HG03439 (cell line): ENCODE data around the gene CNTN3.

ENCODE experiments used
- ATAC-seq: cut with Tn5 transposase; IDR thresholded peaks from one replicate; pipeline ENCODE4 v1.9.1; 2021; ENCODE audit warnings: mild to moderate bottlenecking, moderate library complexity; ENCODE audit not compliant: unreplicated experiment

The CNTN3 gene

DNA sequence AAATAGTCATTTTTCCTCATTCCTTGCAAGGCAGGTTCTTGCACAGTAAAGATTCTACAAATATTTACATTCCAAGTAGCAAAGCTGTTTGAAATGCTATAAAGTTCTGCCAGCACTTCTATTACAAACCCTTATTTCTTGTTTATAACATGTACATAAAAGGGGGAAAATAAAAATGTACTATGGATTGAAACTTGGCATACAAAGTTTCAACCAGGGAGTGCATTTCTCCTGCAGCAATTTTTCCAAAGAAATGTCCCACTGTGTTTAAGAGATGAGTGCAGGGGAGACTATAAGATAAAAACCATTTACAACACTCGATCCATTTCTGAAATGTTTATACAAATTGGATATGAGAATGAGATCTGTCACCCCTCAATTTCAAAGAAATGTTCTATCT lies 3.3 kb downstream of the CNTN3 start:
- no peak for ATAC-seq

GRCh38 chr3:74607803-74608202 lies 6.7 kb downstream of the CNTN3 start:
- ATAC-seq, result no peak

- no peak for ATAC-seq
These were observed 7.5 kb downstream of the CNTN3 start for GRCh38 chr3:74606996-74607395.

GRCh38 chr3:74605437-74605836 lies 9.0 kb downstream of the CNTN3 start:
- no peak for ATAC-seq

DNA sequence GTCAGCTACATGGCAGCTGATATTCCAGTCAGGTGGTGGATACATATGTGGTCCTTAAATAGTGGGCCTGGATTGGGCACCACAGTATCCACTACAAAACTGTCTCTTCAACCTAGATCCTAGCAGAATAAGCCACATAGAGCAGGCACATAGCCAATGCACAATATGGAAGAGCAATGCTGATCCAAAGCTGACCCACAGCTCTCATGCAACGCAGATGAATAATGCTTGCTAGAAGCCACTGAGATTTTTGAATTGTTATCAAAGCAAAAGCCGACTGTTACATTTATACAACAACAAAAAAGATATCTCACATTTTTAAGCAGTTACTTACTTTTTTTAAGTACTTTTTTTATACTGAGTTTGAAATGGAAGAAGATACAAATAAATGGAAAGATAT lies 11.2 kb downstream of the CNTN3 start:
- no peak for ATAC-seq

GRCh38 chr3:74602471-74602870 lies 12.0 kb downstream of the CNTN3 start:
- no peak for ATAC-seq

- ATAC-seq, result no peak
These were observed 12.7 kb downstream of the CNTN3 start for GRCh38 chr3:74601793-74602192.

GRCh38 chr3:74599564-74599963 lies 14.9 kb downstream of the CNTN3 start:
- ATAC-seq, result no peak

DNA sequence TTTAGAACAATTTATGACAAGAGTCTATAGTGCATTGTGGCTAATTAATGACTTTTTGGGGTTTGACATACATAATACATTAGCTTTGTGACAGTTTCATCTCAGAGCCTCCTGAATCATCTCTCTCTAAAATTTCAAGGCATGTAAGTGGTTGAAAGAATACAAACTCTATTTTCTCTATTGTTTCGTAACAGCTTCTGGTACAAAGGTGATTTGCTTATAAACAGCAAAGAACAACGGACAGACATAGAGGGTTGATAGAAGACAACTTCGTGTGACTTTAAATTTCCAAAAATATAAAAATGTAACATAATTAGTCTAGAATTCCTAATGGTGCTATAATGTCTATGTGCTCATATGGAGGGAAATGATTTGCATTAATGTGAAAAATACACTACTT lies 21.3 kb downstream of the CNTN3 start:
- no peak for ATAC-seq

- no peak for ATAC-seq
These were observed 22.1 kb downstream of the CNTN3 start for GRCh38 chr3:74592359-74592758.

DNA sequence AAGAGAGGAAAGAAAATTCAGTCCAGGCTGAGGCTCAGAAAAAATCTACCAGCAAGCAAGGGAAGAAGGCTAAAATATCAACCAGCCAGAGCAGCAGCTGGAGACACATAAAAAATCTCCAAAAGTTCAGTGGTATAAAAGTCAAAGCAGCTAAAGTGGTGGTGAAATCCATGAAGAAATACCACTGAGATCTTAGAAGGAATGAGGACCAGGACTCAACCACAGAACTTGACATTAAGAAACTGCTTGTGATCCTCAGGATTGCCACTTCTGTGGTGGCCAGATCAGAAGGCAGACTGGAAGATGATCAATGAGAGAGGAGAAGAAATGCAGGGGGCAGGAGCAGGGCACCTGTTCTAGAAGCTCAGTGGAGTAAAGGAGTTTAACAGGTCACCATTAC lies 22.5 kb downstream of the CNTN3 start:
- ATAC-seq, result no peak

DNA sequence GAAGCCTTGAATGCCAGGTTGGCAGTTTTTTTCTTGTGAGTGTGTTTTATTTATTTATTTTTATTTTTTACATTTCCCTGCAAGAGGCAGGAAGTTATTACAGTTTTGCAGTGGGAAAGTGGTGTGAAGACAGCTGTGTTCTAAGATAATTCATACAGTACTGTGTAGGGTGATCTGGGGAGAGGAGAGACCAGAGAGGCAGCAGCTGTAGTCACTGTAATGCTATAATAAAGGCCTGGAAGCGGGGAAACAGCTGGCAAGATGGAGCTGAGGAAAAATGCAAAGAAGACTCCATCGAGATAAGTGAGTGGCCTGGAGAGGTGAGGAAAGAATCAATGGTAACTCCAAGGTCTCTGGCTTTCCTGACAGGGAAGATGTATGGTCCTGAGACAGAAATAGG lies 23.1 kb downstream of the CNTN3 start:
- no peak for ATAC-seq

DNA sequence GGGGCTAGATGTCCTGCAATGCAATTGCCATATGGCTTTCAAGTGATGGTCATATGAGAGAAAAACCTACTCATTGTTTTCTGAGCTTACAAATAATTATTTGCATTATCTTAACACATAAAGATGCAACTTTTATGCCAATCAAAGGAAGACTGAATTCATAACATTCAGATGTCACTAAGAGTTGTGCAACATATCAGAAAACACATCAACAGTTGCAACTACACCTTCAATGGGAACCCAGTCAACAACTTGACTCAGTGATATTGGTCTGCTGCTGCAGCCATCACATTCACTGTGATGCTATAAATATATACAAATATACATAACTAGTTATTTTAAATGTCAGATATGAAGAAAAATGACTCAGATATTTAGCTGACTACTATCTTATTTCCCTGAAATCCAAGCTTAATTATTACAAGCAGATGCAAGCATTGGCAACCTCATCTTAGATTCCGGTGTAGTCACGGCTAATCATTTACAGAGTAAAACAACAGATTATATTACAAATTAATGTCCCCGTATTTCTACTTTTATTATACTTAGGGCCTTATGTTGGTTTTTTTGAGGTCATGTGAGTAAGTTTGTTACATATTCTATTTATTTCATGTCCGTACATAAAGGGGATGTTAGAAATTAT lies 23.7 kb downstream of the CNTN3 start:
- no peak for ATAC-seq

GRCh38 chr3:74584782-74585181 lies 29.7 kb downstream of the CNTN3 start:
- no peak for ATAC-seq

- no peak for ATAC-seq
These were observed 31.5 kb downstream of the CNTN3 start for GRCh38 chr3:74582982-74583381.

DNA sequence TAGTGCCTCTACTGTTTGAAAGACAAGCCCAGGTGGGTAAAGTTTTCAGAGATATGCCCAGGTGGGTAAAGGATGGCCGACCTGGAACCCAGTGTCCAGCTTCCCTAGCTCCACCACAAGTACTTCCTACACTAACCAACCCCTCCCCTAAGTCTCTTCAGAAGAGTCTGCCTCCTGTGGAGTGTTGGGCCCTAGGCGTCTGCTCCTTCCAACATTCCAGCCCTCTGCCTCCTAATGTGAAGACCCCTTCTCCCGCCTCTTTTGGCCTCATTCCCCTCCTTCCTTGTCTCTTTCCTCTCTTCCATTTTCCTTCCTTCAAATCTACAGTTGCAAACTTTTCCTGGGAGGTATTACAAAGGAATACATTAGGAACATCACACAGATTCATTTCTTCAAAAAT lies 38.6 kb downstream of the CNTN3 start:
- ATAC-seq, result no peak

- no peak for ATAC-seq
These were observed 43.3 kb downstream of the CNTN3 start for GRCh38 chr3:74571118-74571517.
